ENCODE measurements around the gene STING1. TPM values are rescaled to one million over a fixed set of nuclear protein-coding genes. Genes with fewer than 3 reads are reported as not detected.
A peak's percentile ranks its signal among the peaks of the same experiment; 100 is the strongest.
"Not testable (repeated sequence)": the region's sequence is repeated elsewhere in the genome, so short reads cannot be mapped to it uniquely, and the experiment has no call there.

Gene STING1
- total RNA-seq, 1 donor = 353 TPM

- DNase-seq (ENCODE audit: low read depth in 2 of 3, low spot score in 2 of 3) = not testable (repeated sequence)
Measured at GRCh38 chr5:139503036-139503817, 20.7 kb upstream of the STING1 start.

- DNase-seq (ENCODE audit: low read depth in 2 of 3, low spot score in 2 of 3) = no peak
Measured at GRCh38 chr5:139501381-139501780, 18.8 kb upstream of the STING1 start.

DNA sequence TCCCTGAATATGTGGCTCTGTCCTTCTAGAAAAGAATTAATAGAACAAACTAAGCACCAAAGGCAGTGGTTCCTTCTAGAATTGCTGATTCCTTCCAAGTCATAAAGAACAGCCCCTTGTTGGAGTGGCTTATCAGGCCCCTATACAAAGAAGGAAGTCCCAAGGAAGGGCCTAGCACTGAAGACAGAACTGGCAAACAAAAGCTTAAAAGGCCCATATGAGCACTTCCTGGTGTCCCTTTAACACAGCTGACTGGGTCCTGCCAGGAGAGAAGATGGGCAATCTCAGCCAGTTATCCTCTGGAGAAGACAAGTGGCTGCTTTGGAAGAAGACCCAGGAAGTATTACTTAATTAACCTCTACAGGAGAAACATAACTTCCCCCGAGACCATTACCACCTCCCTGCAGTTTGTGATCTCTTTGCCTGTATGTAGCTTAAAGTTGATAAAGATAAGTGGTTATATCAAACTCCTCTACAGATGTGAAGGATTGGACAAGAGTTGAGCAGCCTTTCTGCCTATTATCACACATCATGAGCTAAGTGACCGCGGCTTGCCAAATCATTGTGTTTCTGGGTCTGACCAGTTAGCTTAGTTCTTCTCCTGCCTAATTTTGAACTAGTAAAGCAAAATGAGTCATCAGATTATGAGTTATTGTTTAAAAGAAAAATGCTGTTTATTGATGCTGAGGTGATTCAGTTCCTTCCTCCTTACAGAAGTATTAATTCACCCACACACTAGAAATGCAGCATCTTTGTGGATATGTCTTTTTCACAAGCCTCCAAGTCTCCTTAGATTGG lies 13.3 kb upstream of the STING1 start:
- DNase-seq (ENCODE audit: low read depth in 2 of 3, low spot score in 2 of 3) = peak in 1 of 3 donors; percentile 40

- no peak for DNase-seq (ENCODE audit: low read depth in 2 of 3, low spot score in 2 of 3)
Measured at GRCh38 chr5:139494832-139495231, 12.3 kb upstream of the STING1 start.

DNA sequence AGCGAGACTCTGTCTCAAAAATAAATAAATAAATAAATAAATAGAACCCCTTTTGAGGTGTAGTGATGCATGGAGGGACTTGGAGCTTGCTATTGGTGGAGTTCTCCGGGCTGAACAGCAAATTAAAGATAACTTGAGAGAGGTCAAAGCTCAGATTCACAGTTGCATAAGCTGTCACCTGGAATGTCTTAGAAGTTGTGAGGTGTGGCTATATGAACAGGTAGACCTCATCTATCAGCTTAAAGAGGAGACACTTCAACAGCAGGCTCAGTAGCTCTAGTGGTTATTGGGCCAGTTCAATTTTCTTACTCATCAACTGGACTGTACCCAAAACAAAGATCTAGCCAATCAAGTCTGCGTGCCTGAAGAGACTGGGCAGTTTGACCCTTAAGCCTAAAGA lies 11.7 kb upstream of the STING1 start:
- DNase-seq (ENCODE audit: low read depth in 2 of 3, low spot score in 2 of 3) = no peak

GRCh38 chr5:139492700-139493192 lies 10.2 kb upstream of the STING1 start:
- peak in 1 of 3 donors; percentile 40 for DNase-seq (ENCODE audit: low read depth in 2 of 3, low spot score in 2 of 3)

GRCh38 chr5:139488260-139488659 lies 5.7 kb upstream of the STING1 start:
- DNase-seq (ENCODE audit: low read depth in 2 of 3, low spot score in 2 of 3) = no peak

- no peak for DNase-seq (ENCODE audit: low read depth in 2 of 3, low spot score in 2 of 3)
Measured at GRCh38 chr5:139486201-139486600, 3.6 kb upstream of the STING1 start.

DNA sequence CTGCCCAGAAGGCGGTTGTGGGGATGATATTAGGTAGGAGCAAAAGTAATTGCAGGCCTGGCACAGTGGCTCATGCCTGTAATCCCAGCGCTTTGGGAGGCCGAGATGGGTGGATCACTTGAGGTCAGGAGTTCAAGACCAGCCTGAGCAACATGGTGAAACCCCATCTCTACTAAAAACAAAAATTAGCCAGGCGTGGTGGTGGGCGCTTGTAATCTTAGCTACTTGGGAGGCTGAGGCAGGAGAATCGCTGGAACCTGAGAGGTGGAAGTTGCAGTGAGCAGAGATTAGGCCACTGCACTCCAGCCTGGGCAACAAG lies 291 bp upstream of the STING1 start:
- DNase-seq (ENCODE audit: low read depth in 2 of 3, low spot score in 2 of 3) = not testable (repeated sequence)

DNA sequence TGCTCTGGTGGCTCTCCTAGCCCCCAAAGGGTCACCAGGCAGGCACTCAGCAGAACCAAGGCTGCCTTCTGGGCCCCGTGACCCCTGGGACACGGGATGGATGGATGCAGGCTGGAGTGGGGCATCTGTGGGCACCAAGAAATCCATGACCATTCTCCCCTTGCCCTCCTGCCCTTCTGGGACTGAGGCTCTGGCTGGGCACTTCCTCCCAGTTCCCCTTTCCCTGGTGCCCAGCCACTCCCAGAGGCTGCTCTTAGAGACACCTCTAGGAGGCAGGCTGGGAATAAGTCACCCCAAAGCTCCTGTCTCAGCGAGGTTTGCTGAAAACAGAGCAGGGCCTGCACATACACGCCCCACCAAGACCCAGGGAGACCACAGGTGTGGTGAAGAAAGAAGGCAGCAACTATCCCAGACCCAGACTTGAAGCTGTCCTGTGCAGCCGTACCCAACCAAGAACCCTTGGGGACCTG lies 943 bp downstream of the STING1 start:
- peak in 1 of 3 donors; percentile 26 for DNase-seq (ENCODE audit: low read depth in 2 of 3, low spot score in 2 of 3)

DNA sequence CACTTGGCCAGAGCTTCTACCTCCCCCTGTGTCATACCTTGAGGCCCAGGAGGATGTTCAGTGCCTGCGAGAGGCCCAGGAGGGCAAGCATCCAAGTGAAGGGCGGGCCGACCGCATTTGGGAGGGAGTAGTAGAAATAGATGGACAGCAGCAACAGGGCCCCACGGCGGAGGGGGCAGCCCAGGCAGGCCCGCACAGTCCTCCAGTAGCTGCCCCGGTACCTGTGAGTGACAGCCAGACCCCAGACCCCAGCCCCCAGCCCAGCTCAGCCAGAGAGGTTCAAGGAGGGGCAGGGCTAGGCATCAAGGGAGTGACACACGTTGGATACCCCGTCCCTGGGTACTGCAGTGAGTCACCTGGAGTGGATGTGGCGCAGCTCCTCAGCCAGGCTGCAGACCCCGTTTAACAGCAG lies 1.4 kb downstream of the STING1 start:
- DNase-seq (ENCODE audit: low read depth in 2 of 3, low spot score in 2 of 3) = peak in 1 of 3 donors; percentile 37

DNA sequence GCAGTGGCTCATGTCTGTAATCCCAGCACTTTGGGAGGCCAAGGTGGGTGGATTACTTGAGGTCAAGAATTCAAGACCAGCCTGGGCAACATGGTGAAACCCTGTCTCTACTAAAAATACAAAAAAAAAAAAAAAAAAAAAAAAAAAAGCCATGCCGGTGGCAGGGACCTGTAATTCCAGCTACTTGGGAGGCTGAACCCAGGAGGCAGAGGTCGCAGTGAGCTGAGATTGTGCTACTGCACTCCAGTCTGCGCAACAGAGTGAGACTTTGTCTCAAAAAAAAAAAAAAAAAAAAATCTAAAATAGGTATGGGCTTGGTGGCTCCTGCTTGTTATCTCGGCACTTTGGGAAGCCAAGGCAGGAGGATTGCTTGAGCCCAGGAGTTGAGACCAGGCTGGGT lies 2.8 kb downstream of the STING1 start:
- not testable (repeated sequence) for DNase-seq (ENCODE audit: low read depth in 2 of 3, low spot score in 2 of 3)

- DNase-seq (ENCODE audit: low read depth in 2 of 3, low spot score in 2 of 3) = not testable (repeated sequence)
Measured at GRCh38 chr5:139478657-139479423, 3.7 kb downstream of the STING1 start.

- peak in 2 of 3 donors; percentile 24 to 33 for DNase-seq (ENCODE audit: low read depth in 2 of 3, low spot score in 2 of 3)
Measured at GRCh38 chr5:139475865-139476617, 6.5 kb downstream of the STING1 start.

DNA sequence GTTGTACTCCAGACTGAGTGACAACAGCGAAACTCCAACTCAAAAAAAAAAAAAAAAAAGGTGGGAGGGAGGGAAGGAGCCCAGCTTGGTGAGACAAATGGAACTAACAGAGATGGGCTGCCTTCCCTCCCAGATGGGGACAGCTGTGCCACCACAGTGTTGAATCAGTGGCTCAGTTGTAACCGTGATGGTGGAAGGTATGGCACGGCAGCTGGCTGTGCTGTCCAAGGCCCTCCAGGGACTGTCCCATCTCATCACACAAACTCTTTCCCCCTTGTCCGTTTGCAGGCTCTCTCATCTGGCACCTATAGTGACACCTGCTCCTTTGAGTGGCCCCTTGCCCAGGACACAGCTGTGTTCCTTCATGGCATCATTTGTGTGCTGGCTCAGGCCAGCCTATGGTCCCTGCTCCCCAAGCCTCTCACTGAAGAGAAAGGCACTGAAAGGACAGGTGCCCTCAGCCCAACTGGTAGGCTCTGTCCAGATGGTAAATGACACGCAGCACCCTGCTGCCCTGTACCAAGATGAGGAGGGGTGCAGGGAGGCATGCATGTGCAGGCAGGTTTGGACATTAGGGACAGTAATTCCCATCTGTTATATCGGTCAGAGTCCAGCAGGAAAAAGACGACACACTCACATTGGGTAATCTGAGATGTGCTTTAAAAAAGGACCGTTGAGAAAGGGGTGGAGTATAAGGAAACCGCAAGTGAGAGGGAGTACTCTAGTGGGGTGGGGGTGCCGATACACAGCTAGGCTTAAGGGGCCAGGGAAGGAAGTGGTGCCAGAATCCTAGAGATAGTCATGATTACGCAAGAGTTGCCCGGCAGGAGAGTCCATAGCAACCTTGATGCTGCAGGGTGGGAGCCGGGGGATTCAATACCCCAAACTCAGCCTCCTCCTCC lies 7.4 kb downstream of the STING1 start:
- peak in 2 of 3 donors; percentile 83 to 93 for DNase-seq (ENCODE audit: low read depth in 2 of 3, low spot score in 2 of 3)

DNA sequence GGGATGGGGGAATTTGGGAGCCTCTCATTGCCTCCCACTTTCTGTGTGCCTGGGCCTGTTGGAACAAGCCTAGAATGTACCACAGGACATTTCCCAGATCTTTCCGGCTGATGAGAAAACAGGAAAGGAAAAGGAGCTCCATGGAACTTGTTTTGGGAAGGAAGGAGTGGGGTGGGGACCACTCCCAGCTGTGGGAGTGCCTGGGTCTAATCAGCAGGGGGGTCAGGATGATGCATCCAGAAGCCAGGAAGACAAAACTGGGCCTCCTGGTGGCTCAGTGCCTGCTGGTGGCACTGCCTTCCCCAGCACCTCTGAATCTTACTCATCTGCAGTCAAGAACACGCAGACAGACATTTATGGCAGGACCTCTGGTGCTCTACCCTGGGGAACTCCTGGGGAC lies 9.0 kb downstream of the STING1 start:
- no peak for DNase-seq (ENCODE audit: low read depth in 2 of 3, low spot score in 2 of 3)

DNA sequence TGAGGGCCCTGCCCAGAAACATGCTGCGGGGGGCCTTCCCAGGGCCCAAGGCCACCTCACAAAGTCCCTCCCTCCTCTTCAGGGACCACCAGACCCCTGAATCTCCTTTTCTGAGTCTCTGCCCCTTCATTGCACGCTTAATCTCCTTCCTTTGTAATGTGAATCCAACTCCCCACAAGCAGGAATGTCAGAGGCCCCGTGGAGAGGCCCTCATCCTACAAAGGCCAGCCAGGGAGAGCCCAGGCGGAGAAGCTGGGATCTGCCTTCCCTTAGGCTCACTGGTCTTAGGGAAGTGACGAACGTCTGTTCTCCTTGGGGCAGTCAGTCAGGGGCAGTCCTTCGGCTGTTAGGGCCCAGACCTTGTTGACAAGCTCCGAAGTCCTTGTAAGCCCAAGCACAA lies 9.5 kb downstream of the STING1 start:
- DNase-seq (ENCODE audit: low read depth in 2 of 3, low spot score in 2 of 3) = no peak

GRCh38 chr5:139472386-139473030 lies 10.1 kb downstream of the STING1 start:
- DNase-seq (ENCODE audit: low read depth in 2 of 3, low spot score in 2 of 3) = no peak

Data from hematopoietic multipotent progenitor cell (in vitro differentiated cells).